HepG2 (cell line): Measurements from ENCODE around the gene FAM219B. TPM values are rescaled to one million over a fixed set of nuclear protein-coding genes. Genes with fewer than 3 reads are reported as not detected.

ENCODE experiments used
- ATF7-NPFF ChIP-seq: sonication (generic); formaldehyde crosslinking; IDR thresholded peaks from 2 replicates; pipeline ENCODE4 v1.8.1; 2023; ENCODE audit warnings: mild to moderate bottlenecking, low read depth, missing genetic modification reagents, moderate library complexity
- HNRNPK ChIP-seq: fragments of 200-400 bp; formaldehyde crosslinking; IDR thresholded peaks from 2 replicates; pipeline ENCODE4 v1.6.1; 2018; ENCODE audit warnings: low read length, low read depth, moderate library complexity, mild to moderate bottlenecking; ENCODE audit not compliant: poor library complexity, severe bottlenecking
- MAZ ChIP-seq, 2 experiments: sonication (generic) in 1 of 2; formaldehyde crosslinking in 1 of 2; IDR thresholded peaks; 2 replicates each; pipeline versions ENCODE4 v1.5.0 to v1.6.1; 2012 to 2020; ENCODE audit warnings: low read depth in 2 of 2, mild to moderate bottlenecking in 2 of 2, borderline replicate concordance in 1 of 2, improper control_type of control experiment in 1 of 2, low read length in 1 of 2, missing genetic modification reagents in 1 of 2, moderate library complexity in 1 of 2
- RFXANK ChIP-seq: IDR thresholded peaks from 2 replicates; pipeline ENCODE4 v1.6.1; 2016
- TARDBP ChIP-seq: sonication (generic); formaldehyde crosslinking; IDR thresholded peaks from 2 replicates; pipeline ENCODE4 v1.8.0; 2022; ENCODE audit warnings: mild to moderate bottlenecking, missing genetic modification reagents
- ZBTB7A ChIP-seq: sonication (generic); formaldehyde crosslinking; IDR thresholded peaks from 2 replicates; pipeline ENCODE4 v1.8.0; 2022; ENCODE audit warnings: mild to moderate bottlenecking, missing genetic modification reagents
- ZNF136 ChIP-seq: sonication (generic); formaldehyde crosslinking; IDR thresholded peaks from 2 replicates; pipeline ENCODE4 v1.8.1; 2022; ENCODE audit warnings: low read depth, mild to moderate bottlenecking, moderate library complexity, missing genetic modification reagents
- ZNF256 ChIP-seq: sonication (generic); formaldehyde crosslinking; conservative IDR thresholded peaks from 2 replicates; pipeline ENCODE4 v1.4.0; 2020; ENCODE audit warnings: missing genetic modification reagents
- ZNF446 ChIP-seq: sonication (generic); formaldehyde crosslinking; IDR thresholded peaks from 2 replicates; pipeline ENCODE4 v1.5.0; 2020; ENCODE audit warnings: mild to moderate bottlenecking, missing genetic modification reagents
- polyA plus RNA-seq, 8 experiments: library from polyadenylated mRNA; depleted of rRNA in 3 of 8; stranded (reverse) in 7 of 8; unstranded in 1 of 8; fragments of >200 nt; fragmentation: Illumina TruSeq in 4 of 8; extraction: Trizol in 4 of 8; gene quantifications; 2 replicates each; pipeline versions ENCODE4 v1.2.1 to v1.2.3, GENCODE V29; 2011 to 2016; ENCODE audit warnings: low read depth in 4 of 8, missing spikeins in 1 of 8, mixed read lengths in 1 of 8; ENCODE audit not compliant: insufficient read depth in 1 of 8
- total RNA-seq, 5 experiments: library from RNA; depleted of rRNA; stranded (reverse); fragments of >200 nt; fragmentation: Illumina TruSeq; extraction: Trizol; gene quantifications; 2 replicates each; pipeline ENCODE4 v1.2.3, GENCODE V29; 2016; ENCODE audit warnings: low read depth in 1 of 5
- TF ChIP-seq, protein P1 (sequence below): sonication (generic); formaldehyde crosslinking; IDR thresholded peaks from 2 replicates; pipeline ENCODE4 v1.5.0; 2020; ENCODE audit warnings: missing genetic modification reagents
- TF ChIP-seq, protein P2 (sequence below): sonication (generic); formaldehyde crosslinking; conservative IDR thresholded peaks from 2 replicates; pipeline ENCODE4 v1.4.0; 2020; ENCODE audit warnings: missing genetic modification reagents
- TF ChIP-seq, protein P3 (sequence below): IDR thresholded peaks from 2 replicates; pipeline ENCODE4 v1.6.1; 2016
- TF ChIP-seq, protein P4 (sequence below): sonication (generic); formaldehyde crosslinking; IDR thresholded peaks from 2 replicates; pipeline ENCODE4 v1.4.0; 2020; ENCODE audit warnings: missing genetic modification reagents
- TF ChIP-seq, protein P5 (sequence below): sonication (generic); formaldehyde crosslinking; IDR thresholded peaks from 2 replicates; pipeline ENCODE4 v1.8.0; 2022; ENCODE audit warnings: missing genetic modification reagents, mild to moderate bottlenecking, inconsistent platforms, borderline replicate concordance
- TF ChIP-seq, protein P6 (sequence below): sonication (generic); formaldehyde crosslinking; IDR thresholded peaks from 2 replicates; pipeline ENCODE4 v1.4.0; 2020; ENCODE audit warnings: missing genetic modification reagents, mild to moderate bottlenecking, borderline replicate concordance
- TF ChIP-seq, protein P7 (sequence below): sonication (generic); formaldehyde crosslinking; IDR thresholded peaks from 2 replicates; pipeline ENCODE4 v1.8.1; 2023; ENCODE audit warnings: mild to moderate bottlenecking, missing genetic modification reagents

Gene FAM219B
- total and polyA plus RNA-seq, 2 of the 13 experiments (the other 11 are each of a cell fraction or from before 2014, with no cell fraction given): 36.6 to 50.2 TPM

DNA sequence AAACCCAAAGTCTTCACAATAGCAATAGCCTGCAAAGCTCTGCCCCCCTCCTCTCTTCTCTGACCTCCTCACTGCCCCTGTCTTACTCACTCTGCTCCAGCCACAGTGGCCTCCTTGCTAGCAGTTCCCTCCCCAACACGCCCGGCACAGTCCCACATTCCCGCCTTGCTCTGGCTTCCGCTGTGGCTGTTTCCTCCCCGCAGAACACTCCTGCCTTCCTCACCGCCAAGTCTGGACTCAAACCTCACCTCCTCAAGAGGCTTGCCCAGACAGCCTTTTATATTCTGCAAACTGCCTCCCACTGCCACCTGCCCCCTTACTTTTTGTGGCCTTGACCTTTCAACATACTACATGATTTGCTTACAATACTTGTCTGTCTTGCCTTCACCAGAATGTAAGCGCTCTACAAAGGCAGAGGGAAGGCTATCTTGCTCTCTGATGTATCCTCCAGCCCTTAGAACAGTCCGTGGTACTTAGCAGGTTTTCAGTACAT, 17.2 kb downstream of the FAM219B start (continued):
- TF ChIP-seq, protein P1, sequence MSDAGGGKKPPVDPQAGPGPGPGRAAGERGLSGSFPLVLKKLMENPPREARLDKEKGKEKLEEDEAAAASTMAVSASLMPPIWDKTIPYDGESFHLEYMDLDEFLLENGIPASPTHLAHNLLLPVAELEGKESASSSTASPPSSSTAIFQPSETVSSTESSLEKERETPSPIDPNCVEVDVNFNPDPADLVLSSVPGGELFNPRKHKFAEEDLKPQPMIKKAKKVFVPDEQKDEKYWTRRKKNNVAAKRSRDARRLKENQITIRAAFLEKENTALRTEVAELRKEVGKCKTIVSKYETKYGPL (CRISPR knock-in tag): no peak
- TF ChIP-seq, protein P2, sequence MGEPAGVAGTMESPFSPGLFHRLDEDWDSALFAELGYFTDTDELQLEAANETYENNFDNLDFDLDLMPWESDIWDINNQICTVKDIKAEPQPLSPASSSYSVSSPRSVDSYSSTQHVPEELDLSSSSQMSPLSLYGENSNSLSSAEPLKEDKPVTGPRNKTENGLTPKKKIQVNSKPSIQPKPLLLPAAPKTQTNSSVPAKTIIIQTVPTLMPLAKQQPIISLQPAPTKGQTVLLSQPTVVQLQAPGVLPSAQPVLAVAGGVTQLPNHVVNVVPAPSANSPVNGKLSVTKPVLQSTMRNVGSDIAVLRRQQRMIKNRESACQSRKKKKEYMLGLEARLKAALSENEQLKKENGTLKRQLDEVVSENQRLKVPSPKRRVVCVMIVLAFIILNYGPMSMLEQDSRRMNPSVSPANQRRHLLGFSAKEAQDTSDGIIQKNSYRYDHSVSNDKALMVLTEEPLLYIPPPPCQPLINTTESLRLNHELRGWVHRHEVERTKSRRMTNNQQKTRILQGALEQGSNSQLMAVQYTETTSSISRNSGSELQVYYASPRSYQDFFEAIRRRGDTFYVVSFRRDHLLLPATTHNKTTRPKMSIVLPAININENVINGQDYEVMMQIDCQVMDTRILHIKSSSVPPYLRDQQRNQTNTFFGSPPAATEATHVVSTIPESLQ: no peak
- TF ChIP-seq TARDBP (CRISPR knock-in tag) (no peak), ZNF256 (CRISPR knock-in tag) (no peak), RFXANK (CRISPR knock-in tag) (0 out of 2 replicates have a peak, but pooled peaks have one; percentile 21), ATF7-NPFF (no peak), ZBTB7A (CRISPR knock-in tag) (no peak), HNRNPK (no peak), ZNF446 (CRISPR knock-in tag) (peak; percentile 9; the same call in 1 of the 2 replicates), MAZ (IDR thresholded peaks at IDR 0.05; ENCODE audit: borderline replicate concordance, low read depth, low read length) (no peak), MAZ (CRISPR knock-in tag; IDR thresholded peaks at IDR 0.05; ENCODE audit: low read depth) (no peak), ZNF136 (CRISPR knock-in tag) (no peak)
- TF ChIP-seq, protein P3, sequence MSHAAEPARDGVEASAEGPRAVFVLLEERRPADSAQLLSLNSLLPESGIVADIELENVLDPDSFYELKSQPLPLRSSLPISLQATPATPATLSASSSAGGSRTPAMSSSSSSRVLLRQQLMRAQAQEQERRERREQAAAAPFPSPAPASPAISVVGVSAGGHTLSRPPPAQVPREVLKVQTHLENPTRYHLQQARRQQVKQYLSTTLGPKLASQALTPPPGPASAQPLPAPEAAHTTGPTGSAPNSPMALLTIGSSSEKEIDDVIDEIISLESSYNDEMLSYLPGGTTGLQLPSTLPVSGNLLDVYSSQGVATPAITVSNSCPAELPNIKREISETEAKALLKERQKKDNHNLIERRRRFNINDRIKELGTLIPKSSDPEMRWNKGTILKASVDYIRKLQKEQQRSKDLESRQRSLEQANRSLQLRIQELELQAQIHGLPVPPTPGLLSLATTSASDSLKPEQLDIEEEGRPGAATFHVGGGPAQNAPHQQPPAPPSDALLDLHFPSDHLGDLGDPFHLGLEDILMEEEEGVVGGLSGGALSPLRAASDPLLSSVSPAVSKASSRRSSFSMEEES (CRISPR knock-in tag): no peak
- TF ChIP-seq, protein P4, sequence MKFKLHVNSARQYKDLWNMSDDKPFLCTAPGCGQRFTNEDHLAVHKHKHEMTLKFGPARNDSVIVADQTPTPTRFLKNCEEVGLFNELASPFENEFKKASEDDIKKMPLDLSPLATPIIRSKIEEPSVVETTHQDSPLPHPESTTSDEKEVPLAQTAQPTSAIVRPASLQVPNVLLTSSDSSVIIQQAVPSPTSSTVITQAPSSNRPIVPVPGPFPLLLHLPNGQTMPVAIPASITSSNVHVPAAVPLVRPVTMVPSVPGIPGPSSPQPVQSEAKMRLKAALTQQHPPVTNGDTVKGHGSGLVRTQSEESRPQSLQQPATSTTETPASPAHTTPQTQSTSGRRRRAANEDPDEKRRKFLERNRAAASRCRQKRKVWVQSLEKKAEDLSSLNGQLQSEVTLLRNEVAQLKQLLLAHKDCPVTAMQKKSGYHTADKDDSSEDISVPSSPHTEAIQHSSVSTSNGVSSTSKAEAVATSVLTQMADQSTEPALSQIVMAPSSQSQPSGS (CRISPR knock-in tag): no peak
- TF ChIP-seq, protein P5, sequence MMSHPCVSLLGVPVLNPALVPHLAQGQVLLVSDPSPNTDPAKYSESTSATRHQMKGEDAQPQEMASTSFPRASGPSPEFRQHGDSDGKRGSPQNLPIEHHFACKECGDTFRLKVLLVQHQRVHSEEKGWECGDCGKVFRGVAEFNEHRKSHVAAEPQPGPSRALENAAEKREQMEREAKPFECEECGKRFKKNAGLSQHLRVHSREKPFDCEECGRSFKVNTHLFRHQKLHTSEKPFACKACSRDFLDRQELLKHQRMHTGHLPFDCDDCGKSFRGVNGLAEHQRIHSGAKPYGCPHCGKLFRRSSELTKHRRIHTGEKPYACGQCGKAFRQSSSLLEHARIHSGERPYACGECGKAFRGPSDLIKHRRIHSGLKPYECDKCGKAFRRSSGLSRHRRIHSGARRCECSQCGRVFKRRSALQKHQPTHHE (CRISPR knock-in tag): 0 out of 2 replicates have a peak, but pooled peaks have one; percentile 8
- TF ChIP-seq, protein P6, sequence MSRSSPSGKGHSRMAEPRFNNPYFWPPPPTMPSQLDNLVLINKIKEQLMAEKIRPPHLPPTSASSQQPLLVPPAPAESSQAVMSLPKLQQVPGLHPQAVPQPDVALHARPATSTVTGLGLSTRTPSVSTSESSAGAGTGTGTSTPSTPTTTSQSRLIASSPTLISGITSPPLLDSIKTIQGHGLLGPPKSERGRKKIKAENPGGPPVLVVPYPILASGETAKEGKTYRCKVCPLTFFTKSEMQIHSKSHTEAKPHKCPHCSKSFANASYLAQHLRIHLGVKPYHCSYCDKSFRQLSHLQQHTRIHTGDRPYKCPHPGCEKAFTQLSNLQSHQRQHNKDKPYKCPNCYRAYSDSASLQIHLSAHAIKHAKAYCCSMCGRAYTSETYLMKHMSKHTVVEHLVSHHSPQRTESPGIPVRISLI (CRISPR knock-in tag): no peak
- TF ChIP-seq, protein P7, sequence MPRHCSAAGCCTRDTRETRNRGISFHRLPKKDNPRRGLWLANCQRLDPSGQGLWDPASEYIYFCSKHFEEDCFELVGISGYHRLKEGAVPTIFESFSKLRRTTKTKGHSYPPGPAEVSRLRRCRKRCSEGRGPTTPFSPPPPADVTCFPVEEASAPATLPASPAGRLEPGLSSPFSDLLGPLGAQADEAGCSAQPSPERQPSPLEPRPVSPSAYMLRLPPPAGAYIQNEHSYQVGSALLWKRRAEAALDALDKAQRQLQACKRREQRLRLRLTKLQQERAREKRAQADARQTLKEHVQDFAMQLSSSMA (CRISPR knock-in tag): no peak
